ENCODE measurements around the gene WIPF2.
"Not testable (repeated sequence)": the region's sequence is repeated elsewhere in the genome, so short reads cannot be mapped to it uniquely, and the experiment has no call there.

WIPF2 gene

DNA sequence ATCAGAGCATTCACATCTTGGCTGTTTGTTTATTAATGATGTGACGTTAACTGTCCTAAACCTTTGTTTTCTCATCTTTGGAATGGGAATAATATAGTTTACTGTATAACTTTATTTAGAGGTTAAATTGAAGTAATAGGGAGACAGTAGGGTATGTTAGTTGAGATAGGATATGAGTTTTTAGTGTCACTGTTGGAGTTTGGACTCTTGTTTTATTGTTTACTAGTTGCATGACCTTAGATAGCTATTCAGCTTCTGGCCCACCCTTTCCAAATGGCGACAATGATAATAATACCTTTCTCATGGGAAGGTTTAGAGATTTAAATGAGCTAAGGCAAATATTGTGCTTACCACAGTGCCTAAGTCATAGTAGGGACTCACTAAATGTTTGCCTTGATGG, 40.4 kb downstream of the WIPF2 start:
- DNase-seq: no peak

DNA sequence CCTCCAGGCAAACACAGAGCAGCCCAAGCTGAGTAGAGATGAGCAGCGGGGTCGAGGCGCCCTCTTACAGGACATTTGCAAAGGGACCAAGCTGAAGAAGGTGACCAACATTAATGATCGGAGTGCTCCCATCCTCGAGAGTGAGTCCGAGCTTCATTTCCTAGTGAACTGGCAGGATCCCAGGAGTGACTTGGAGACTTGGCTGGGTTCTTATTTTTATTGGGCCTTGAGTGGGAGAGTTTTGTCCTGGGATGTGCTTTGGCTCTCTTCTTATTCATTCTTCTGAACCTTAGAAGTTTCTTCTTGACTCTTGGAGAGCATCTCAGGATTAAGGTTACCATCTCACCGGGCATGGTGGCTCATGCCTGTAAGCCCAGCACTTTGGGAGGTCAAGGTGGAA, 41.4 kb downstream of the WIPF2 start:
- no peak for DNase-seq

DNA sequence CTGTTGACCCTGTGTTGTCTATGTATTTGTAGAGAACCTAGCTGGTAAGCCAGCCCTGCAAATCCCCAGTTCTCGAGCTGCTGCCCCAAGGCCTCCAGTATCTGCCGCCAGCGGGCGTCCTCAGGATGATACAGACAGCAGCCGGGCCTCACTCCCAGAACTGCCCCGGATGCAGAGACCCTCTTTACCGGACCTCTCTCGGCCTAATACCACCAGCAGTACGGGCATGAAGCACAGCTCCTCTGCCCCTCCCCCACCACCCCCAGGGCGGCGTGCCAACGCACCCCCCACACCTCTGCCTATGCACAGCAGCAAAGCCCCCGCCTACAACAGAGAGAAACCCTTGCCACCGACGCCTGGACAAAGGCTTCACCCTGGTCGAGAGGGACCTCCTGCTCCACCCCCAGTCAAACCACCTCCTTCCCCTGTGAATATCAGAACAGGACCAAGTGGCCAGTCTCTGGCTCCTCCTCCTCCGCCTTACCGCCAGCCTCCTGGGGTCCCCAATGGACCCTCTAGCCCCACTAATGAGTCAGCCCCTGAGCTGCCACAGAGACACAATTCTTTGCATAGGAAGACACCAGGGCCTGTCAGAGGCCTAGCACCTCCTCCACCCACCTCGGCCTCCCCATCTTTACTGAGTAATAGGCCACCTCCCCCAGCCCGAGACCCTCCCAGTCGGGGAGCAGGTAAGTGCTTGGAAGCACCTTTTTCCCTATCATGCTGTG, 45.5 kb downstream of the WIPF2 start:
- no peak for DNase-seq

DNA sequence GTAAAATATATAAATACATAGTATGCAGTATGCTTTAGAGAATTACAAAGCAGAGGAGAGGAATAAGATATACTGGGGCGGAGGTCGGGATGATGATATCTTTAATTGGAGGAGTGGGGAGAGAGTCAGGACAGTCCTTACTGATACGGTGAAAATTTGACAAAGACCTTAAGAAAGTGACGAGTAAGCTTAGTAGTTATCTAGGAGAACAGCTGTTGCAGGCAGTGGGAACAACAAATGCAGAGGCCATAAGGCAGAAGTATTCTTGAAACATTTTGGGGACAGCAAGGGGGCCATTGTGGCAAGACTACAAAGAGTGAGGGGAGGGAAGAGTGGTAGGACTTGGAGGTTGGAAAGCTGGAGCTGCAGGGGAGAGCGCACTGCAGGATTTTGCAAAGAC, 46.2 kb downstream of the WIPF2 start:
- no peak for DNase-seq

DNA sequence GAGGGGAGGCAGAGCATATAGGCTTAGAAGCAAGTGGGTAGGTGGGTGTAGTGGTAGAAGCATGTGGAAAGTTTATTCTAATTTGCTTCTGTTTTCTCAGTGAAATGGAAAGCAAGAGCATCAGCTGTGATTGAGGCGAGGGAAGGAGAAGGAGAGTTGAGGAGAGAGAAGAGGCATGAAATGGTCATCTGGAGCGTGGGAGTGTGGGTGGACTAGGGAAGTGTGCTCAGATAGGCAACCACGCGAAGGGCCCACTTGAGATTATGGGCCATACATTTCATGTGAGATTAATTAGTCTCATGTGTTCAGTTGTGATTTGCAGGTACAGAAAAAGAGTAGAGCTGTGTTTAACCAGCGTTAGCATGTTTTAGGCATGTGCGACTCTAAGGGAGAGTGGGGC, 47.8 kb downstream of the WIPF2 start:
- DNase-seq: no peak

DNA sequence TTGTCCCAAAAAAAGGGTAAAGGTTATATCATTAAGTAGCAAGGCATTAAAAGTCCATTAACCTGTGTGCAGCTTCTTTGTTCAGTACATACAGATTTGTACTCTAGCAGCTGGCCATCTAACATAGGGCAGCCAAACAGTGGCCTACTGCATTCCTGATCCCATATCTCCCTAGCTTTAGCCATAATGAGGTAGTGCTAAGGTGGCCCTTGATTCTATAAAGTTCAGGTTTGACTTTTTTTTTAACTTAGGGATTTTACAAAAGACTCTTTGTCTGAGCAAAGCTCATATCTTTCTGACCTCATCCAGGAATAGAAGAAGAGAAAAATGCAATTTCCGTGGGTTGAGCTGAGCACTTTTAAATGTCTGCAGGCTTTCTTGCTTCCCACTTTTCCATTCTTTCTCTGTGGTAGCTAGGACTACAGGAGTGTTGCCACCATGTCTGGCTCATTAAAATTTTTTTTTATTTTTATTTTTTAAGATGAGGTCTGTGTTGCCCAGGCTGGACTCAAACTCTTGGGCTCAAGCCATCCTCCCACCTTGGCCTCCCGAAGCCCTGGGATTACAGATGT, 49.1 kb downstream of the WIPF2 start:
- no peak for DNase-seq

DNA sequence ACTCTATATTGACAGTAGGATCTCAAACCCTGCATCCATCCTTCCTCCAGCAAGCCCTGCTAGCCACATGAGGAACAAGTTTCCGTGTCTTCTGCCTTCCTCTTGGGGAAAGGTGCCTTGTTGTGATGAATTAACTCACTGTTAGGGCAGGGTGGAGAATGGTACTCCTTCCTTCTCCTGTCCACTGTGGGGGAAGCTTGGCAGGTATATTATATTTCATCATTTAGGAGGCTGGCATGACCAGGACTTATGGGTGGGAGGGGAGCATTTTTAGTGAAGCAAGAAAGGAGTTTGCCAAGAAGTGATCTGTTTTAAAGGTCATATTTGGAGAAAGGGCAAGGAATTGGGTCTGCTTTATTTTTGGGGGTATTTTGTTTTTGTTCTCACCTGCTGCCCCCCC, 59.3 kb downstream of the WIPF2 start:
- DNase-seq: no peak

DNA sequence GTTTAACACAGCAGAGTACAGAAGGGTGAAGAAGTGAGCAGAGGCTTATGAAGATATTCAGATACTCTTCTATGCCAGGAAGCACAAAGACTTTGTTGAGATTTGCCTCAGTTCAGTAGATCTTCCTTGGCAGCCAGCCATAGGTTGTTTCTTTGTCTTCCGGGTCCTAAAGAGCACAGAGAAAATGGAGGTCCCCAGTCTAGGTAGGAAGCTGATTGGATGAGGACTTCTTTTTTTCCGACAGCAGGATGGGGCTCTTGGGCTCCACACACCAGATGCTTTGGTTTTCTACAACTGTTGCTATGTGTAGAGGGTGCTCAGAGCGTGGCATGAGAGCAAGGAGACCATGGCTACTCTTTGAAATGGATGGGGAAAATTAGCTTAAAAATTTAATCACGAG, 60.3 kb downstream of the WIPF2 start:
- DNase-seq: no peak

DNA sequence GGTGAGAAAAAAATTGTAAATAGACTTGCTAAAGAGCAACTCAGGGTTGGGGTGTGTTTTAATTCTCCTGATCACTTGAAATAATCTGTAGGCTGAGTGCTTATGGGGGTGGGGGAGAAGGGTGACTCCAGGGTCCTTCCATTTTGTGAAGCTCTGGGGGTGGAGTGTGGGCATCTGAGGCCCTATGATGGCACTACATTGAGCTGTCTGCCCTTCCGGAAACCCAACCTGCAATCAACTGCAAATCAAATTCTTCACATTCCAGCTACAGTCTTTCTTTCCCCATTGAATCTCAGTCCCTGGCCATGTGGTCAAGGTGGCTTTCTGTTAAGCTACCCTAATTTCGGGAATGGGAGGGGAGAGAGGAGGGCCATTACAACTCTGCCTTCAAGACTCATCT, 62.6 kb downstream of the WIPF2 start:
- no peak for DNase-seq

DNA sequence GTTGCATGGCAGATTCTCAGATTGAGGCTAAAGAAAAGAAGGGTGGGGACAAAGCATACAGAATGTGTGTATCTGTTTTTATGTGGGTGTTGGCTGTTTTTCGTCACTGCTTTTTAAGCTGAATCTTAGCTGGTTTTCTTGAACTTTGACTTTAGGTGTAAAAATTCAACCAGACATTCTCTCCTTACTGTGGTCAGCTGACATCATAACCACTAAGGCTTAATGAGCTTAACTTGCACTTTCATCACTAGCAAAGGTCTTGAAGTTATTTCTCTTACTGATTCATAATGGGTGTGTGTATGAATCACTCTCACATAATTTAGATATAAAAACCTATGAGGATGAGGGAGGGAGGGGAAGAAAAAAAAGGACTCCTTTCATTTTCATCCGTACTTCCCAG, 64.6 kb downstream of the WIPF2 start:
- no peak for DNase-seq

DNA sequence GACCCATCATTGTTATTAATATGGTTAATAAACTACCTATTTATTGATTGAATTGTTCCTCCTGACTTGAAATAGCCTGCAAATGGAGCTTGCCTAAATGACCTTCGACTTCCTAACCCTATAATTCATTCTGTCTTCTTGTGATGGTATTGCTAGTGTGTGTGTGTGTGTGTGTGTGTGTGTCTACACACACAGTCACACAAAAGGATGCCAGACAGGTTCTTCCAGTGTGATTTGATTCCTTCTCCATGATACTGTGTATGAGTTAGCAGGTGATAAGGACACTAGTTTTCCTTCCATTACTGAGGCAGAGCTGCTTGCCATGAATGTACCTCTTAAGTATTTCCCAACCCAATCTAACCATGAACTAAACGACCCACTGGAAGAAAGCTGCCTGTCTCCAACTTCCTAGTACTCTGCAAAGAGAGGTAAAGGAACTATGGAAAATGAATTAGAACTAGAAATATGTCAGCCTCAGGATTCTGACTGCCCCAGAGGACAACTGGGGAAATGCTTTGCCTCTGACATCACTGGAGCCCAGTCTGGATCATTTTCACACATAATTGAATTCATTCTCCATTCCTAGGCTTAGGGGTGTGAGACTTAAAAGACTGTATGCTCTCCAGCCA, 65.1 kb downstream of the WIPF2 start:
- DNase-seq: no peak

DNA sequence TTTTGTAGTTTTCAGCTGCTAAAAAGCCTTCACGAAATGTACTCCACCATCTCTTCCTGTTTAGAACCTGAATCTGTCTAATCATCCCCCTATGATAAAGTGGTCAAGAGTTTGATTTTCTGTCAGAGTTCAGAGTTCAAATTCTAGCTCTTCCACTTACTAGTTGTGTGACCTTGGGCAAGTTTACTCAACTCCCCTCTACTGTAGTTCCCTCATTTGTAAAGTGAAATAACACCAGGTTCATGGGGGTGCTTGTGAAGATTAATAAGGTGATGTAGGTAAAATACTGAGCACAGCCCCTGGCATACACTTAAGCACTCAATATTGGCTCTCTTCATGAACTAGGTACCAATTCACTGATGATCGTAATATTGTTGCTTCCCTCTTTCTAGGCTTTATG, 67.4 kb downstream of the WIPF2 start:
- no peak for DNase-seq

DNA sequence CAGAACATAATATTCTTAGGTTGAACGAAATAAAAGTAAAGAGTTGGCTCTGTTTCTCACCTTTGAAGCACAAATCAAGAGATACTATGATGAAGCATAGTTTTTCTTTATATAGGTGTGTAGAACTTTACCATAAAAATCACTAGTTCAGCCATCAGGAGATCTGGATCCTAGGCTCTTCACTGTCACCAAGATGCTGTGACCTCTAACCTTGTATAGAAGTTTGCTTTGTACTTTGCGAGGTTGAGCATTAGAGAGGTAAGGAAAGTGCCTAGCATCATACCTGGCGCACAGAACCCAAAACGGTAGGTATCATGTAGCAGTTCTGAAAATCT, 68.0 kb downstream of the WIPF2 start:
- DNase-seq: no peak

DNA sequence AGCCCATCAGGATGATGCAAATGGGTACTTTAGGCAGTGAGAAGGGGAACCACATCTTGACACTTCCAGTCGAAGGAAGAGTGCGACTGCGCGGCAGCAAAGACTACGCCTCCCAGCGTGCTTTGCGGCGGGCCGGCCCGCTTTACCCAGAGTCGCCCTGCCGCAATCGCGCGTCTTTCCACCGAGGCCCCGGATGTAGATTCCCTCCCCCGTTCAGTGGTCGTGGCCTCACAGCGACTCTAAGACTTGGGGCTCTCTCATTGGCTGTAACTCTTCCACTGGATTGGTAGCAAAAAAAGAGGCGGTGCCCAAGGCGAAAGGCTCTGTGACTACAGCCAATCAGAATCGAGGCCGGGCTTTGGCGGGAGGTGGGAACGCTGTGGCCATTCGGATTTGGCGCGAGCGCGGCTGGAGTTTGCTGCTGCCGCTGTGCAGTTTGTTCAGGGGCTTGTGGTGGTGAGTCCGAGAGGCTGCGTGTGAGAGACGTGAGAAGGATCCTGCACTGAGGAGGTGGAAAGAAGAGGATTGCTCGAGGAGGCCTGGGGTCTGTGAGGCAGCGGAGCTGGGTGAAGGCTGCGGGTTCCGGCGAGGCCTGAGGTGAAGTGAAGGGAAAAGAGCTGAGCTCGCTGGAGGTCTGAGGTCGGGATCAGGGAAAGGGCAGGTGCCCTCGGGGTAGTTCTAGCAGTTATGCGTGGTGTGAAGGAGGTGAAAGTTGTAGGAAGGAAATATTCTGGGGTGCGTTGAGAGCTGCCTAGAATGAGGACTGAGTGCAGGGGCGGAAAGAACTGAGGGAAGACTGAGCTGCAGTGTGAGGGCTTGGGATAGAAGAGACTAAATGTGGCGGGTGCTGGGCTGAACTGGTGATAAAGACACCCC, 68.6 kb downstream of the WIPF2 start, which contains the start of gene CDC6:
Gene CDC6 (plus strand): TSS at position 386 of the 876 bp plus-strand sequence. CDS start 1,542 bp downstream, outside the sequence.
- DNase-seq: peak; percentile 98

DNA sequence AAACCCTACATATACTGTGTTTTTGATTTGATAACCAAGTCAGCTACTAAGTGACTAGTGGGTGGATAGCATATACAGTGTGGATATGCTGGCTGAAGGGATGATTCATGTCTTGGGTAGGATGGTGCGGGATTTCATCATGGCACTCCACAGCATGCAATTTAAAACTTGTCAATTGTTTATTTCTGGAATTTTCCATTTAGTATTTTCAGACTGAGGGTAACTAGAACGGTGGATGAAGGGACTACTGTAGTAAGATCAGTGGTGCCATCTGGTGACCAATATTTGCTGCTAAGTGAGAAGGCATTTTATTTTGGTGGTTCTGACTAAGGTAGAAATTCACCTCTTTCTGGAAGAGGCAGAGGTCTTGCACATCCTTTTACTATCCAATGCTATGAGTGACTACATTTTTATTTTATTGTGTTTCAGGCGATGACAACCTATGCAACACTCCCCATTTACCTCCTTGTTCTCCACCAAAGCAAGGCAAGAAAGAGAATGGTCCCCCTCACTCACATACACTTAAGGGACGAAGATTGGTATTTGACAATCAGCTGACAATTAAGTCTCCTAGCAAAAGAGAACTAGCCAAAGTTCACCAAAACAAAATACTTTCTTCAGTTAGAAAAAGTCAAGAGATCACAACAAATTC, 71.7 kb downstream of the WIPF2 start:
- peak; percentile 14 for DNase-seq

DNA sequence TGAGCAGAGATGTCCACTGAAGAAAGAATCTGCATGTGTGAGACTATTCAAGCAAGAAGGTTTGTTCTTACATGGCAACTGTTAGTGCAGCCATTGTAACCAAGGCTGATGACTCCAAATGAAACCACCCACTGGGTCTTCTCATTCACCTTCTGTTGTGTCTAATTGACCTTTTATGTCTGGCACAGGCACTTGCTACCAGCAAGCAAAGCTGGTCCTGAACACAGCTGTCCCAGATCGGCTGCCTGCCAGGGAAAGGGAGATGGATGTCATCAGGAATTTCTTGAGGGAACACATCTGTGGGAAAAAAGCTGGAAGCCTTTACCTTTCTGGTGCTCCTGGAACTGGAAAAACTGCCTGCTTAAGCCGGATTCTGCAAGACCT, 72.2 kb downstream of the WIPF2 start:
- no peak for DNase-seq

DNA sequence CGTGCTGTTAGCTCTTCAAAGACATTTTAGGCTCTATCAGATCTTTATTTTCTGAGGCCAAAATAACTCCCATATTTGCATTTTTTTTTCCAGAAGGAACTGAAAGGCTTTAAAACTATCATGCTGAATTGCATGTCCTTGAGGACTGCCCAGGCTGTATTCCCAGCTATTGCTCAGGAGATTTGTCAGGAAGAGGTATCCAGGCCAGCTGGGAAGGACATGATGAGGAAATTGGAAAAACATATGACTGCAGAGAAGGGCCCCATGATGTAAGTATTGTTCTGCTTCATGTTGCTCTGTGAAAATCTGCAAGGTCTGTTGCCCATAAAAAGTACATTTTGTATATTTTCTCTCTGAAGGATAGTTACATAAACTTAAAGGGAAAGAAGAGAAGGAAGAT, 74.3 kb downstream of the WIPF2 start:
- DNase-seq: no peak

DNA sequence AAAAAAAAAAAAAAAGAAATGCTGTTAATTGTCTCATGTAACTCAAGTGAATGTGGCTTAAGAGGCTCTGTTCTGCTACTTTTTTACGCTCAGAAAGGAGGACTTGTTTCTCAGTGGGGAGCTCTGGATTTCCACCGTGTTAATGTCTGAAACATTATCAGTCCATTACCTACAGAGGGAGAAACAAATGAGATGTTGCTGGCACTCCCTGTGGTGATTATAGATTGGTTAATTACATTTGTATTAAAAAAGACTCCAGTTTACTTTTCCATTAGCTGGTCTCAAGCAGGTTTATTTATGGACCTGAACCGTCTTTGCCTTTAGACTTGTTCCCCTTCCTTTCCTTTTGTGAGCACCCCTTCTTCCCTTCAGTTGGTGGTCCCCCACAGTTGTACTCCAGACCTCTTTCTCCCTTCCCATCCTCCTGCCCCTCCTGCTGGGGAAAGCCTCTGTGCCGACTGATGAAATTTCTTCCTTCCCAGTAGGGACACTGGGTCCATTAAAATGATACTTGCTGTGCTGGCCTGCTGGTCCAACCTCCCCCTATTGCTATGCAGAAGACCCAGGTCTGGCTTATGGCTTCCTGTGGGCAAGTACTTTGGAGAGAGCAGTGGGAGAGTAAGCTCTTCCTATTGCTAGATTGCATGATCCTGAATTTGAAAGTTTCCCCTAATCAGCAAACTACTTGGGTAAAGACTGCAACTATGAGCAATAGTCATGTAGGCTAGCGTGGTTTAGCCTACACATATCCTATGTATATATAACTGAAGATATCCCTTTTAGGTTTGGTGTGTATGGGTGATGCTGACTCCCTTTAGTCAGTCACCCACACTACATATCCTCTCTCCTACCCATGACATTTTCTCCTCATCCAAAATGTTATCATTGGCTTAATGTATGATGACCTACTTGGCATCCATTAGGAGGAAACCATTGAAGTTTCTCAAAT, 76.7 kb downstream of the WIPF2 start:
- no peak for DNase-seq

DNA sequence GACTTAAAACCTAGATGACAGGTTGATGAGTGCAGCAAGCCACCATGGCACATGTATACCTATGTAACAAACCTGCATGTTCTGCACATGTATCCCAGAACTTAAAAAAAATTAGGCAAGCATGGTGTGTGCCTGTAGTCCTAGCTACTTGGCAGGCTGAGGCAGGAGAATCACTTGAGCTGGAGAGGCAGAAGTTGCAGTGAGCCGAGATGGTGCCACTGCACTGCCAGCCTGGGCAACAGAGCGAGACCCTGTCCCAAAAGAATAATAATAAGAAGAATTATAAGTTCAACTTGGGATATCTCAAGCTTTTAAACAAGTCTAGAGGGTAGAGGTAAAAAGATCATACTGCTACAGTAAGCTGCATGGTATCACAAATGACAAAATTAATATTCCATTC, 78.4 kb downstream of the WIPF2 start:
- DNase-seq: no peak

DNA sequence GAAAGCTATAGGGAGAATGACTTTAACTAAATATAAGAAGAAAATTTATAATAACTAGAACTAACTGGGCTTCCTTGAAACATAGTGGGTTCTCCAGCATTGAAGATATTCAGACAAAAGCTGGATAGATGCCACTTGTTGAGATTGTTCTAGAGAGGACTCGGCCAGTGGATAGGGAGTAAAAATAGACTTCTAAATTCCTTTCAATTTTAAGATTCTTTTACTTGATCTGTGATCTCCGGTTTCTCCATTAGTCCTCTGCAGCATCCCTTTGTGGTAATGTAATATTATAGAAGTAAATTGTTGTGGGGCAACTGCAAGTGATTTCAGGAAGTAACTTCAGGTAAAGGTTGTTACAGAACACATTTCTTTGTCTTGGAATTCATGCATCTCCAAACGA, 79.6 kb downstream of the WIPF2 start:
- no peak for DNase-seq

DNA sequence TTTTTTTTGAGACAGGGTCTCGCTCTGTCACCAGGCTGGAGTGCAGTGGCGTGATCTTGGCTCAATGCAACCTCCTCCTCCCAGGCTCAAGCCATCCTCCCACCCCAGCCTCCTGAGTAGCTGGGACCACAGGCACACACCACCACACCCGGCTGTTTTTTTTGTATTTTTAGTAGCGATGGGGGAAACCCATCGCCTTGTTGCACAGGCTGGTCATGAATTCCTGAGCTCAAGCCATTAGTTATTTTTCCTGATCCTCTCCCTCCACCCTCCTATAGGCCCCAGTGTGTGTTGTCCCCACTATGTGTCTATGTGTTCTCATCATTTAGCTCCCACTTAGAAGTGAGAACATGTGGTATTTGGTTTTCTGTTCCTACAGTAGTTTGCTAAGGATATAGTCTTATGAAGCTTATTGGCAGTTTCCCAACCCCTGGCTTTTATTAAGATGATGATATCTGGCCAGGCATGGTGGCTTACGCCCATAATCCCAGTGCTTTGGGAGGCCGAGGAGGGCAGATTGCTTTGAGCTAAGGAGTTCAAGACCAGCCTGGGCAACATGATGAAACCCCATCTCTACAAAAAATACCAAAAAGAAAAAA, 80.2 kb downstream of the WIPF2 start:
- not testable (repeated sequence) for DNase-seq

DNA sequence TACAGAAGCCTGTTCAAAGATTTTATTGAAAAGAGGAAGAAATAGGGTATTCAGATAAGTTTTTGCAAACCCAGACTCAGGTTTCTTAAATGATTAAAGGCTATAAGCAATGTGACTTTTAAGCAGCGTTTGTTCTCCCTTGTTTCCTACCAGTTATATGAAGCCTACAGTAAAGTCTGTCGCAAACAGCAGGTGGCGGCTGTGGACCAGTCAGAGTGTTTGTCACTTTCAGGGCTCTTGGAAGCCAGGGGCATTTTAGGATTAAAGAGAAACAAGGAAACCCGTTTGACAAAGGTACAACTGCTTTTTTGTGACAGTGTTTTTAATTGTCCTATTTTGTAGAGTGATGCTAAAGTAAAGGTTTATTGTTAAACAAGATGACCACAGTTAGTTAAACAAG, 82.2 kb downstream of the WIPF2 start:
- no peak for DNase-seq

Measured in GDM1 (cell line).